ENCODE results near the gene IBA57.

Gene IBA57

DNA sequence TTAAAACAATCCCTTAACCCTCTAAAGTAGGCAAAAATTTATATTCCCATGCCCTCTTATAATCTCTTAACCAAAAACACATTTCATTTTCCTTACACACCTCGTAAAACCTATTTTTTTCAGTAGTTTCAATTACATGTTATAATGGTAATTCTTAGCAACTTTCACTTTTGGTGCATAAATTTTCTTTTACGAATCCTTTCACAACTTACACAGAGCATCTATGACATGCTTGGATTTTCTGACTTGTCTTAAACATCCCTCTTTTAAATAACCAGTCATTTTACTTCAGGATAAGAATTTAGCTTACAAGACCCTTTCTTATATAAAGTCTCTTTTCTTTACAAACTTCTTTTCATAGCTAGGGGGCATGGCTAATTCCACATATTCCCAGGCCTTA, 47.6 kb upstream of the IBA57 start (continued):
- no peak for TF ChIP-seq ZC3H10 (CRISPR knock-in tag; IDR thresholded peaks at IDR 0.05)

- no peak for TF ChIP-seq ESRRG (CRISPR knock-in tag; IDR thresholded peaks at IDR 0.05)
- no peak for TF ChIP-seq ISL1 (CRISPR knock-in tag; IDR thresholded peaks at IDR 0.05)
- TF ChIP-seq BACH2 (CRISPR knock-in tag; IDR thresholded peaks at IDR 0.05; ENCODE audit: borderline replicate concordance) = no peak
- no peak for TF ChIP-seq RARB (CRISPR knock-in tag; IDR thresholded peaks at IDR 0.05)
- no peak for TF ChIP-seq ZC3H10 (CRISPR knock-in tag; IDR thresholded peaks at IDR 0.05)
- TF ChIP-seq CREB5 (CRISPR knock-in tag; IDR thresholded peaks at IDR 0.05; ENCODE audit: low read depth) = no peak
- no peak for TF ChIP-seq TCF4 (CRISPR knock-in tag; IDR thresholded peaks at IDR 0.05; ENCODE audit: borderline replicate concordance)
- TF ChIP-seq GLIS3 (CRISPR knock-in tag; IDR thresholded peaks at IDR 0.05) = no peak
- no peak for TF ChIP-seq ZNF8 (CRISPR knock-in tag; IDR thresholded peaks at IDR 0.05)
- no peak for TF ChIP-seq ARNTL (CRISPR knock-in tag; IDR thresholded peaks at IDR 0.05; ENCODE audit: borderline replicate concordance, low read depth)
- TF ChIP-seq OSR1 (CRISPR knock-in tag; IDR thresholded peaks at IDR 0.05) = no peak
- no peak for TF ChIP-seq ZNF565 (CRISPR knock-in tag; conservative IDR thresholded peaks at IDR 0.05; ENCODE audit: low read depth)
- no peak for TF ChIP-seq TOX (CRISPR knock-in tag; IDR thresholded peaks at IDR 0.05; ENCODE audit: borderline replicate concordance)
- TF ChIP-seq CSDC2 (CRISPR knock-in tag; IDR thresholded peaks at IDR 0.05) = no peak
- TF ChIP-seq, protein P1, sequence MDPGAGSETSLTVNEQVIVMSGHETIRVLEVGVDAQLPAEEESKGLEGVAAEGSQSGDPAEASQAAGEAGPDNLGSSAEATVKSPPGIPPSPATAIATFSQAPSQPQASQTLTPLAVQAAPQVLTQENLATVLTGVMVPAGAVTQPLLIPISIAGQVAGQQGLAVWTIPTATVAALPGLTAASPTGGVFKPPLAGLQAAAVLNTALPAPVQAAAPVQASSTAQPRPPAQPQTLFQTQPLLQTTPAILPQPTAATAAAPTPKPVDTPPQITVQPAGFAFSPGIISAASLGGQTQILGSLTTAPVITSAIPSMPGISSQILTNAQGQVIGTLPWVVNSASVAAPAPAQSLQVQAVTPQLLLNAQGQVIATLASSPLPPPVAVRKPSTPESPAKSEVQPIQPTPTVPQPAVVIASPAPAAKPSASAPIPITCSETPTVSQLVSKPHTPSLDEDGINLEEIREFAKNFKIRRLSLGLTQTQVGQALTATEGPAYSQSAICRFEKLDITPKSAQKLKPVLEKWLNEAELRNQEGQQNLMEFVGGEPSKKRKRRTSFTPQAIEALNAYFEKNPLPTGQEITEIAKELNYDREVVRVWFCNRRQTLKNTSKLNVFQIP (CRISPR knock-in tag; IDR thresholded peaks at IDR 0.05; ENCODE audit: borderline replicate concordance, low read depth) = no peak
- TF ChIP-seq, protein P2, sequence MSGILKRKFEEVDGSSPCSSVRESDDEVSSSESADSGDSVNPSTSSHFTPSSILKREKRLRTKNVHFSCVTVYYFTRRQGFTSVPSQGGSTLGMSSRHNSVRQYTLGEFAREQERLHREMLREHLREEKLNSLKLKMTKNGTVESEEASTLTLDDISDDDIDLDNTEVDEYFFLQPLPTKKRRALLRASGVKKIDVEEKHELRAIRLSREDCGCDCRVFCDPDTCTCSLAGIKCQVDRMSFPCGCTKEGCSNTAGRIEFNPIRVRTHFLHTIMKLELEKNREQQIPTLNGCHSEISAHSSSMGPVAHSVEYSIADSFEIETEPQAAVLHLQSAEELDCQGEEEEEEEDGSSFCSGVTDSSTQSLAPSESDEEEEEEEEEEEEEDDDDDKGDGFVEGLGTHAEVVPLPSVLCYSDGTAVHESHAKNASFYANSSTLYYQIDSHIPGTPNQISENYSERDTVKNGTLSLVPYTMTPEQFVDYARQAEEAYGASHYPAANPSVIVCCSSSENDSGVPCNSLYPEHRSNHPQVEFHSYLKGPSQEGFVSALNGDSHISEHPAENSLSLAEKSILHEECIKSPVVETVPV (CRISPR knock-in tag; IDR thresholded peaks at IDR 0.05) = no peak
- no peak for TF ChIP-seq PPARA (CRISPR knock-in tag; IDR thresholded peaks at IDR 0.05; ENCODE audit: borderline replicate concordance)
- no peak for TF ChIP-seq ZFP30 (CRISPR knock-in tag; IDR thresholded peaks at IDR 0.05)
- no peak for ATAC-seq
Measured at GRCh38 chr1:228120351-228120750, 45.3 kb upstream of the IBA57 start.

GRCh38 chr1:228120857-228121489, 44.6 kb upstream of the IBA57 start:
- no peak for ATAC-seq
- TF ChIP-seq CSDC2 (CRISPR knock-in tag; IDR thresholded peaks at IDR 0.05) (no peak), BACH2 (CRISPR knock-in tag; IDR thresholded peaks at IDR 0.05; ENCODE audit: borderline replicate concordance) (no peak), ISL1 (CRISPR knock-in tag; IDR thresholded peaks at IDR 0.05) (no peak), TCF4 (CRISPR knock-in tag; IDR thresholded peaks at IDR 0.05; ENCODE audit: borderline replicate concordance) (no peak), RARB (CRISPR knock-in tag; IDR thresholded peaks at IDR 0.05) (no peak), ZC3H10 (CRISPR knock-in tag; IDR thresholded peaks at IDR 0.05) (no peak), PATZ1 (CRISPR knock-in tag; IDR thresholded peaks at IDR 0.05; ENCODE audit: borderline replicate concordance) (no peak), GLIS3 (CRISPR knock-in tag; IDR thresholded peaks at IDR 0.05) (no peak), ZNF8 (CRISPR knock-in tag; IDR thresholded peaks at IDR 0.05) (no peak), ARNTL (CRISPR knock-in tag; IDR thresholded peaks at IDR 0.05; ENCODE audit: borderline replicate concordance, low read depth) (no peak), SNAI2 (CRISPR knock-in tag; IDR thresholded peaks at IDR 0.05) (no peak), TOX (CRISPR knock-in tag; IDR thresholded peaks at IDR 0.05; ENCODE audit: borderline replicate concordance) (no peak), CREB5 (CRISPR knock-in tag; IDR thresholded peaks at IDR 0.05; ENCODE audit: low read depth) (no peak), PPARA (CRISPR knock-in tag; IDR thresholded peaks at IDR 0.05; ENCODE audit: borderline replicate concordance) (no peak), ZFP30 (CRISPR knock-in tag; IDR thresholded peaks at IDR 0.05) (no peak), ESRRG (CRISPR knock-in tag; IDR thresholded peaks at IDR 0.05) (no peak), ZNF70 (CRISPR knock-in tag; IDR thresholded peaks at IDR 0.05) (no peak)
- TF ChIP-seq, protein P3, sequence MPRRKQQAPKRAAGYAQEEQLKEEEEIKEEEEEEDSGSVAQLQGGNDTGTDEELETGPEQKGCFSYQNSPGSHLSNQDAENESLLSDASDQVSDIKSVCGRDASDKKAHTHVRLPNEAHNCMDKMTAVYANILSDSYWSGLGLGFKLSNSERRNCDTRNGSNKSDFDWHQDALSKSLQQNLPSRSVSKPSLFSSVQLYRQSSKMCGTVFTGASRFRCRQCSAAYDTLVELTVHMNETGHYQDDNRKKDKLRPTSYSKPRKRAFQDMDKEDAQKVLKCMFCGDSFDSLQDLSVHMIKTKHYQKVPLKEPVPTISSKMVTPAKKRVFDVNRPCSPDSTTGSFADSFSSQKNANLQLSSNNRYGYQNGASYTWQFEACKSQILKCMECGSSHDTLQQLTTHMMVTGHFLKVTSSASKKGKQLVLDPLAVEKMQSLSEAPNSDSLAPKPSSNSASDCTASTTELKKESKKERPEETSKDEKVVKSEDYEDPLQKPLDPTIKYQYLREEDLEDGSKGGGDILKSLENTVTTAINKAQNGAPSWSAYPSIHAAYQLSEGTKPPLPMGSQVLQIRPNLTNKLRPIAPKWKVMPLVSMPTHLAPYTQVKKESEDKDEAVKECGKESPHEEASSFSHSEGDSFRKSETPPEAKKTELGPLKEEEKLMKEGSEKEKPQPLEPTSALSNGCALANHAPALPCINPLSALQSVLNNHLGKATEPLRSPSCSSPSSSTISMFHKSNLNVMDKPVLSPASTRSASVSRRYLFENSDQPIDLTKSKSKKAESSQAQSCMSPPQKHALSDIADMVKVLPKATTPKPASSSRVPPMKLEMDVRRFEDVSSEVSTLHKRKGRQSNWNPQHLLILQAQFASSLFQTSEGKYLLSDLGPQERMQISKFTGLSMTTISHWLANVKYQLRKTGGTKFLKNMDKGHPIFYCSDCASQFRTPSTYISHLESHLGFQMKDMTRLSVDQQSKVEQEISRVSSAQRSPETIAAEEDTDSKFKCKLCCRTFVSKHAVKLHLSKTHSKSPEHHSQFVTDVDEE (CRISPR knock-in tag; IDR thresholded peaks at IDR 0.05) = no peak
- TF ChIP-seq, protein P2 (CRISPR knock-in tag; IDR thresholded peaks at IDR 0.05) = no peak
- TF ChIP-seq, protein P1 (CRISPR knock-in tag; IDR thresholded peaks at IDR 0.05; ENCODE audit: borderline replicate concordance, low read depth) = no peak
